Fibroblast of lung (primary cell): ENCODE results near the gene LRMDA.

Experiments used
- CTCF ChIP-seq, 2 donors: IDR thresholded peaks in 1 of 2; conservative IDR thresholded peaks in 1 of 2; 1 replicate in 1 of 2; 2 replicates in 1 of 2; pipeline ENCODE4 v1.5.1; 2011 to 2012; ENCODE audit warnings: low read length in 2 of 2, control low read depth in 1 of 2, inconsistent platforms in 1 of 2, low read depth in 1 of 2, mild to moderate bottlenecking in 1 of 2
- EZH2 ChIP-seq: IDR thresholded peaks from 2 replicates; pipeline ENCODE4 v1.5.1; 2012; ENCODE audit warnings: low read length, control low read depth, mild to moderate bottlenecking; ENCODE audit errors: missing control alignments

GRCh38 chr10:76350583-76350982 lies 919.2 kb downstream of the LRMDA start:
- TF ChIP-seq CTCF (conservative IDR thresholded peaks at IDR 0.05 in 1 of 2, IDR thresholded peaks at IDR 0.05 in 1 of 2; ENCODE audit: low read depth in 1 of 2, low read length in 2 of 2) (no peak), EZH2 (no peak)
